Measurements from ENCODE around the gene RASSF1.
"Not testable (repeated sequence)": the region's sequence is repeated elsewhere in the genome, so short reads cannot be mapped to it uniquely, and the experiment has no call there.

Gene RASSF1

GRCh38 chr3:50316657-50317242 is 23.9 kb downstream of the RASSF1 start:
- no peak overlapping the region for H3K4me3 ChIP-seq (ENCODE audit: low read depth, low read length)
- DNase-seq (ENCODE audit: low read depth), result no peak

GRCh38 chr3:50314816-50315215 is 25.8 kb downstream of the RASSF1 start:
- H3K4me3 ChIP-seq (ENCODE audit: low read depth, low read length), result no peak overlapping the region
- DNase-seq (ENCODE audit: low read depth), result no peak

GRCh38 chr3:50314342-50314741 is 26.3 kb downstream of the RASSF1 start:
- H3K4me3 ChIP-seq (ENCODE audit: low read depth, low read length), result no peak overlapping the region
- no peak for DNase-seq (ENCODE audit: low read depth)

GRCh38 chr3:50312041-50312440 is 28.6 kb downstream of the RASSF1 start:
- H3K4me3 ChIP-seq (ENCODE audit: low read depth, low read length); DNase-seq (ENCODE audit: low read depth): not testable (repeated sequence)

GRCh38 chr3:50304601-50305000 is 36.0 kb downstream of the RASSF1 start:
- DNase-seq (ENCODE audit: low read depth), result no peak
- no peak overlapping the region for H3K4me3 ChIP-seq (ENCODE audit: low read depth, low read length)

GRCh38 chr3:50303013-50303815 is 37.4 kb downstream of the RASSF1 start, which contains the start of gene HYAL1:
HYAL1 (minus strand) TSS chr3:50303574; CDS start chr3:50302956, 618 bp downstream.
- DNase-seq (ENCODE audit: low read depth), result no peak
- H3K4me3 ChIP-seq (ENCODE audit: low read depth, low read length), result no peak within 1 kb of the TSS

GRCh38 chr3:50302095-50303012 is 38.3 kb downstream of the RASSF1 start:
- H3K4me3 ChIP-seq (ENCODE audit: low read depth, low read length), result no peak overlapping the region
- DNase-seq (ENCODE audit: low read depth), result no peak

- DNase-seq (ENCODE audit: low read depth), result no peak
- no peak overlapping the region for H3K4me3 ChIP-seq (ENCODE audit: low read depth, low read length)
These were observed 39.9 kb downstream of the RASSF1 start for GRCh38 chr3:50300681-50301254.

- DNase-seq (ENCODE audit: low read depth), result peak; percentile 13
- peak overlapping the region; percentile 53 for H3K4me3 ChIP-seq (ENCODE audit: low read depth, low read length)
These were observed 40.5 kb downstream of the RASSF1 start for GRCh38 chr3:50299929-50300680.

GRCh38 chr3:50299638-50299928 is 41.1 kb downstream of the RASSF1 start:
- no peak for DNase-seq (ENCODE audit: low read depth)
- H3K4me3 ChIP-seq (ENCODE audit: low read depth, low read length), result peak overlapping the region; percentile 53

GRCh38 chr3:50298836-50299637 is 41.6 kb downstream of the RASSF1 start, which contains the start of the genes HYAL3 and NAA80:
HYAL3 (minus strand) TSS chr3:50299405; CDS start chr3:50295602, 3,803 bp downstream.
NAA80 (minus strand) TSS chr3:50299405; CDS start chr3:50297463, 1,942 bp downstream.
- peak within 1 kb of the TSS; percentile 77 for H3K4me3 ChIP-seq (ENCODE audit: low read depth, low read length)

GRCh38 chr3:50297896-50298725 is 42.5 kb downstream of the RASSF1 start:
- peak overlapping the region; percentile 77 for H3K4me3 ChIP-seq (ENCODE audit: low read depth, low read length)

More at GRCh38 chr3:50298836-50299637, 41.6 kb downstream of the RASSF1 start, which contains the start of the genes HYAL3 and NAA80:
- peak; percentile 99 for DNase-seq (ENCODE audit: low read depth)

GRCh38 chr3:50297384-50297775 is 43.3 kb downstream of the RASSF1 start:
- no peak overlapping the region for H3K4me3 ChIP-seq (ENCODE audit: low read depth, low read length)
- DNase-seq (ENCODE audit: low read depth), result no peak

More at GRCh38 chr3:50297896-50298725, 42.5 kb downstream of the RASSF1 start:
- no peak for DNase-seq (ENCODE audit: low read depth)

GRCh38 chr3:50296721-50297383 is 43.8 kb downstream of the RASSF1 start:
- DNase-seq (ENCODE audit: low read depth), result no peak
- no peak overlapping the region for H3K4me3 ChIP-seq (ENCODE audit: low read depth, low read length)

GRCh38 chr3:50295553-50296431 is 44.8 kb downstream of the RASSF1 start:
- H3K4me3 ChIP-seq (ENCODE audit: low read depth, low read length), result no peak overlapping the region
- no peak for DNase-seq (ENCODE audit: low read depth)
